Measurements from ENCODE around the gene MRPL12. TPM values are rescaled to one million over a fixed set of nuclear protein-coding genes. Genes with fewer than 3 reads are reported as not detected.
"Not testable (repeated sequence)": the region's sequence is repeated elsewhere in the genome, so short reads cannot be mapped to it uniquely, and the experiment has no call there.

Gene MRPL12
- total RNA-seq, 2 experiments from 2014 or later: 211 to 227 TPM

GRCh38 chr17:81734405-81735263, 31.5 kb downstream of the MRPL12 start:
- no peak overlapping the region for H3K27ac Mint-ChIP-seq
- H3K9me3 Mint-ChIP-seq: no peaks in the 10 kb centered on the region
- H3K4me1 Mint-ChIP-seq: peaks cover 3% of the 10 kb centered on the region
- no peaks in the 10 kb centered on the region for H3K36me3 Mint-ChIP-seq
- peaks cover 39% of the 10 kb centered on the region for H3K27me3 Mint-ChIP-seq
- H3K4me3 Mint-ChIP-seq: no peak overlapping the region
- DNase-seq: no peak

- Mint-ChIP-seq H3K27me3 (peaks cover 42% of the 10 kb centered on the region), H3K4me3 (no peak overlapping the region), H3K36me3 (no peaks in the 10 kb centered on the region), H3K9me3 (no peaks in the 10 kb centered on the region), H3K27ac (no peak overlapping the region), H3K4me1 (peaks cover 3% of the 10 kb centered on the region)
- DNase-seq: no peak
These were observed 32.3 kb downstream of the MRPL12 start for GRCh38 chr17:81735264-81736102.

GRCh38 chr17:81737947-81738800, 35.0 kb downstream of the MRPL12 start:
- H3K4me3 Mint-ChIP-seq: no peak overlapping the region
- no peak for DNase-seq
- no peak overlapping the region for H3K27ac Mint-ChIP-seq
- peaks cover 5% of the 10 kb centered on the region for H3K4me1 Mint-ChIP-seq
- H3K27me3 Mint-ChIP-seq: peaks cover 39% of the 10 kb centered on the region
- H3K36me3 Mint-ChIP-seq: no peaks in the 10 kb centered on the region
- H3K9me3 Mint-ChIP-seq: no peaks in the 10 kb centered on the region

GRCh38 chr17:81738801-81739393, 35.7 kb downstream of the MRPL12 start:
- DNase-seq: no peak
- Mint-ChIP-seq H3K4me1 (peaks cover 5% of the 10 kb centered on the region), H3K9me3 (no peaks in the 10 kb centered on the region), H3K4me3 (no peak overlapping the region), H3K27ac (no peak overlapping the region), H3K36me3 (no peaks in the 10 kb centered on the region), H3K27me3 (peaks cover 32% of the 10 kb centered on the region)

- H3K4me1 Mint-ChIP-seq, H3K9me3 Mint-ChIP-seq, H3K27ac Mint-ChIP-seq, H3K36me3 Mint-ChIP-seq, H3K4me3 Mint-ChIP-seq, DNase-seq: not testable (repeated sequence)
- H3K27me3 Mint-ChIP-seq: peaks cover 31% of the 10 kb centered on the region
These were observed 36.4 kb downstream of the MRPL12 start for GRCh38 chr17:81739593-81739992.

- no peak for DNase-seq
- Mint-ChIP-seq H3K27me3 (peaks cover 26% of the 10 kb centered on the region), H3K36me3 (no peaks in the 10 kb centered on the region), H3K4me3 (no peak overlapping the region), H3K4me1 (peaks cover 5% of the 10 kb centered on the region), H3K27ac (no peak overlapping the region), H3K9me3 (no peaks in the 10 kb centered on the region)
These were observed 37.3 kb downstream of the MRPL12 start for GRCh38 chr17:81740395-81740961.

- no peak overlapping the region for H3K4me3 Mint-ChIP-seq
- peaks cover 21% of the 10 kb centered on the region for H3K27me3 Mint-ChIP-seq
- peaks cover 2% of the 10 kb centered on the region for H3K4me1 Mint-ChIP-seq
- H3K9me3 Mint-ChIP-seq: no peaks in the 10 kb centered on the region
- H3K36me3 Mint-ChIP-seq: no peaks in the 10 kb centered on the region
- no peak overlapping the region for H3K27ac Mint-ChIP-seq
- DNase-seq: no peak
These were observed 38.0 kb downstream of the MRPL12 start for GRCh38 chr17:81741049-81741593.

- no peak overlapping the region for H3K4me3 Mint-ChIP-seq
- peaks cover 21% of the 10 kb centered on the region for H3K27me3 Mint-ChIP-seq
- no peaks in the 10 kb centered on the region for H3K9me3 Mint-ChIP-seq
- no peaks in the 10 kb centered on the region for H3K36me3 Mint-ChIP-seq
- H3K27ac Mint-ChIP-seq: no peak overlapping the region
- no peak for DNase-seq
- peaks cover 2% of the 10 kb centered on the region for H3K4me1 Mint-ChIP-seq
These were observed 38.7 kb downstream of the MRPL12 start for GRCh38 chr17:81741594-81742452.

Other genes with a start within 250 kb of the MRPL12 start
- 1,000 to 10,000 TPM; 4,989 to 4,998 TPM for gene ACTG1, start 190.6 kb upstream of the MRPL12 start, total RNA-seq
- gene FSCN2, start 175.0 kb upstream of the MRPL12 start, total RNA-seq: under 1 TPM; 0.29 to 0.36 TPM
- gene FAAP100, start 151.0 kb upstream of the MRPL12 start, total RNA-seq: 10 to 100 TPM; 48.1 to 51.1 TPM
- gene NPLOC4, start 66.3 kb upstream of the MRPL12 start, total RNA-seq: 100 to 1,000 TPM; 103 TPM
- under 1 TPM; 0.19 to 0.26 TPM for gene TSPAN10, start 66.2 kb upstream of the MRPL12 start, total RNA-seq
- 1 to 10 TPM; 8.6 to 9.1 TPM for gene PDE6G, start 46.8 kb upstream of the MRPL12 start, total RNA-seq
- gene OXLD1, start 36.8 kb upstream of the MRPL12 start, total RNA-seq: 10 to 100 TPM; 53.0 to 56.1 TPM
- 10 to 100 TPM; 54.8 to 63.3 TPM for gene CCDC137, start 36.6 kb upstream of the MRPL12 start, total RNA-seq
- gene ARL16, start 19.6 kb upstream of the MRPL12 start, total RNA-seq: 10 to 100 TPM; 17.9 to 19.2 TPM
- gene HGS, start 19.4 kb upstream of the MRPL12 start, total RNA-seq: 100 to 1,000 TPM in 1 of 2 experiments, 10 to 100 TPM in 1; 99.3 to 107 TPM
- 10 to 100 TPM; 41.0 to 43.4 TPM for gene SLC25A10, start 8.9 kb downstream of the MRPL12 start, total RNA-seq
- gene GCGR, start 100.8 kb downstream of the MRPL12 start, total RNA-seq: not detected
- gene MCRIP1, start 129.9 kb downstream of the MRPL12 start, total RNA-seq: 10 to 100 TPM; 45.4 to 48.4 TPM
- not detected for gene PPP1R27, start 131.7 kb downstream of the MRPL12 start, total RNA-seq
- 100 to 1,000 TPM; 395 to 405 TPM for gene P4HB, start 157.2 kb downstream of the MRPL12 start, total RNA-seq
- gene ARHGDIA, start 168.0 kb downstream of the MRPL12 start, total RNA-seq: 100 to 1,000 TPM; 556 to 594 TPM
- gene ALYREF, start 188.2 kb downstream of the MRPL12 start, total RNA-seq: 100 to 1,000 TPM; 306 to 311 TPM
- gene ANAPC11, start 188.4 kb downstream of the MRPL12 start, total RNA-seq: 100 to 1,000 TPM; 119 to 126 TPM
- under 1 TPM in 1 of 2 experiments, not detected in 1; 0.47 TPM for gene NPB, start 198.9 kb downstream of the MRPL12 start, total RNA-seq
- gene PCYT2, start 208.0 kb downstream of the MRPL12 start, total RNA-seq: 10 to 100 TPM; 20.8 to 21.4 TPM
- gene SIRT7, start 214.8 kb downstream of the MRPL12 start, total RNA-seq: 10 to 100 TPM; 27.3 to 30.1 TPM
- gene MAFG, start 224.4 kb downstream of the MRPL12 start, total RNA-seq: 10 to 100 TPM; 18.4 to 19.2 TPM
- 100 to 1,000 TPM; 158 to 169 TPM for gene PYCR1, start 233.9 kb downstream of the MRPL12 start, total RNA-seq
- not detected for gene MYADML2, start 243.9 kb downstream of the MRPL12 start, total RNA-seq

Measured in activated naive CD8-positive, alpha-beta T cell treated with anti-CD3 and anti-CD28 coated beads for 36 hours (primary cell).